Measurements from ENCODE around the gene SLC22A7.
A peak's percentile ranks its signal among the peaks of the same experiment; 100 is the strongest.

The SLC22A7 gene

DNA sequence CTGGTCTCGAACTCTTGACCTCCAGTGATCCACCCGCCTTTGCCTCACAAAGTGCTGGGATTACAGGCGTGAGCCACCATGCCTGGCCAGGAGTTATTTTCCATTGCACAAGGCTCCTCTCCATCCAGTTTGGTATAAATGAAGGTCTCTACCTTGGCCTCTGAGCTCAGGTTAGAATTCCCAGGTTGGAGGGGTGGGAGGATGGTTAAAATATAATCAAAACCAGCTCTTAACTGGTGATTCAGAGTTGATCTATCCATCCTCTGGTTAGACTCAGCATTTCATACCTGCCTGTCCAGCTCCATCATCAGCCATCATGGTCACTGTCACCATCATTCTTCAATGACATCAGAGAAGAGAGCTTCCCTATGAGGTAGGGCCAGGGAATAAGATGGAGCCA, 2.6 kb upstream of the SLC22A7 start (continued):
- no peak for TF ChIP-seq ISL1 (CRISPR knock-in tag; IDR thresholded peaks at IDR 0.05)

DNA sequence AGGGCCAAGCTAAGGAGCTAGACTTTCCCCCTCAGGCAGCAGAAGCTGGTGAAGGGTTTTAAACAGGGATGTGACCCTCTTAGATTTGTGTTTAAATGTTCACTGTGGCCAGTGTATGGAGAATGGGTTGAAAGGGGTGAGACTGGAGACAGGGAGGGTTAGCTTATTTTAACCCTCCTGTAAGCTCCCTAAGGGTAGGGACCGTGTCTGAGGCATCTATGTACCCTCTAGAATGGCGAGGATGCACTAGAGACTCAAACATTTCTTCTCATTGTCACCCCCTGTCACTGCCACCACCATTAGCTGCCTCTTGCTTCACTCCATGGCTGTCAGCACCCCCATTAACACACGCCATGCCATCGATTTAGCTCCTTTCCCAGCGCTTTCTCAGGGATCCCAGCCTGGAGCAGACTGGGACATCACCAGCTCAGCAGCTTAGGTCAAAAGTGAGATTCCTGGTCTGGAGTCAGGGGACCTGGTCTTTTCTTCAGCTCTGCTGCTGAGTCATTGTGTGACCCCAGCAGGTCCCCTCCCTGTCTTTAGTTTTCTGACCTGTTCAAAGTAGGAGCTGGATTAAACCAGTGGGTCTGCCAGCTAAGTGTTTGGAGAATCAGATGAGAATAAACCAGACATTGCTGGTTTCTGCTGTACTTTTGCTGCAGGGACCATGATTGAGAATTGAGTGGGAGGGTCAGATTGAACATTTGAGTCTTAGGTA, 1.1 kb upstream of the SLC22A7 start:
- no peak for TF ChIP-seq ZNF70 (CRISPR knock-in tag; IDR thresholded peaks at IDR 0.05)
- TF ChIP-seq SNAI2 (CRISPR knock-in tag; IDR thresholded peaks at IDR 0.05) = no peak
- TF ChIP-seq OSR1 (CRISPR knock-in tag; IDR thresholded peaks at IDR 0.05) = no peak
- TF ChIP-seq, protein P1, sequence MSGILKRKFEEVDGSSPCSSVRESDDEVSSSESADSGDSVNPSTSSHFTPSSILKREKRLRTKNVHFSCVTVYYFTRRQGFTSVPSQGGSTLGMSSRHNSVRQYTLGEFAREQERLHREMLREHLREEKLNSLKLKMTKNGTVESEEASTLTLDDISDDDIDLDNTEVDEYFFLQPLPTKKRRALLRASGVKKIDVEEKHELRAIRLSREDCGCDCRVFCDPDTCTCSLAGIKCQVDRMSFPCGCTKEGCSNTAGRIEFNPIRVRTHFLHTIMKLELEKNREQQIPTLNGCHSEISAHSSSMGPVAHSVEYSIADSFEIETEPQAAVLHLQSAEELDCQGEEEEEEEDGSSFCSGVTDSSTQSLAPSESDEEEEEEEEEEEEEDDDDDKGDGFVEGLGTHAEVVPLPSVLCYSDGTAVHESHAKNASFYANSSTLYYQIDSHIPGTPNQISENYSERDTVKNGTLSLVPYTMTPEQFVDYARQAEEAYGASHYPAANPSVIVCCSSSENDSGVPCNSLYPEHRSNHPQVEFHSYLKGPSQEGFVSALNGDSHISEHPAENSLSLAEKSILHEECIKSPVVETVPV (CRISPR knock-in tag; IDR thresholded peaks at IDR 0.05) = no peak
- no peak for TF ChIP-seq ESRRG (CRISPR knock-in tag; IDR thresholded peaks at IDR 0.05)
- TF ChIP-seq TOX (CRISPR knock-in tag; IDR thresholded peaks at IDR 0.05; ENCODE audit: borderline replicate concordance) = no peak
- TF ChIP-seq ZC3H10 (CRISPR knock-in tag; IDR thresholded peaks at IDR 0.05) = no peak
- no peak for TF ChIP-seq ZNF8 (CRISPR knock-in tag; IDR thresholded peaks at IDR 0.05)
- no peak for TF ChIP-seq RARB (CRISPR knock-in tag; IDR thresholded peaks at IDR 0.05)
- no peak for TF ChIP-seq CSDC2 (CRISPR knock-in tag; IDR thresholded peaks at IDR 0.05)
- TF ChIP-seq POU6F1 (CRISPR knock-in tag; IDR thresholded peaks at IDR 0.05; ENCODE audit: borderline replicate concordance, low read depth) = no peak
- ATAC-seq = no peak

- TF ChIP-seq BACH2 (CRISPR knock-in tag; IDR thresholded peaks at IDR 0.05; ENCODE audit: borderline replicate concordance) = no peak
- no peak for TF ChIP-seq GLIS3 (CRISPR knock-in tag; IDR thresholded peaks at IDR 0.05)
- no peak for ATAC-seq
These were observed 691 bp downstream of the SLC22A7 start for GRCh38 chr6:43298565-43299337.

DNA sequence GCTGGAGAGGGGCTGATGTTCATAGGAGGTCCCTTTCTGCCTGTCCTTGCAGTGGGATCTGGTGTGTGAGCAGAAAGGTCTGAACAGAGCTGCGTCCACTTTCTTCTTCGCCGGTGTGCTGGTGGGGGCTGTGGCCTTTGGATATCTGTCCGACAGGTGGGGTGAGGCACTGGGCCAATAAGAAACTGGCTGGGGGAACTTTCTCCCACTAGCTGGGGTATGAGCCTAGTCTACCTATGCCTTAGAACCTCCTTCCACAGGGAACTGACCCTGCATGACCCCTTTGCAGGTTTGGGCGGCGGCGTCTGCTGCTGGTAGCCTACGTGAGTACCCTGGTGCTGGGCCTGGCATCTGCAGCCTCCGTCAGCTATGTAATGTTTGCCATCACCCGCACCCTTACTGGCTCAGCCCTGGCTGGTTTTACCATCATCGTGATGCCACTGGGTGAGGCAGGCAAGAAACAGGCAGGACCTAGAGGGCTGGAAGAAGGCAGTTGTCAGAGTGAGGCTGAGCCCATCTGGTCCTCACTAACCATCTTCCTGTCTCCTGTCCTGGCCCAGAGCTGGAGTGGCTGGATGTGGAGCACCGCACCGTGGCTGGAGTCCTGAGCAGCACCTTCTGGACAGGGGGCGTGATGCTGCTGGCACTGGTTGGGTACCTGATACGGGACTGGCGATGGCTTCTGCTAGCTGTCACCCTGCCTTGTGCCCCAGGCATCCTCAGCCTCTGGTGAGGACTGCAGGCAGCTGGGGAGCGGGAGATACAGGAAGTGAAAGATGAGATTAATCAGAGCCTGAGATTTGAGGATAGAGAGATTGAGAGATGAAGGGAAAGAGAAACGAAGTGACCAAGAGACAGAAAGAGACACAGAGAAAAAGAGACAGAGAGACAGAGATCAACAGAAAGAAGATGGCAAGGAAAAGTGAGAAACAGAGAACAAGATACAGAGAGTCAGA, 1.6 kb downstream of the SLC22A7 start:
- ATAC-seq = peak; percentile 46
- TF ChIP-seq ZNF8 (CRISPR knock-in tag; IDR thresholded peaks at IDR 0.05) = no peak
- no peak for TF ChIP-seq ZNF565 (CRISPR knock-in tag; conservative IDR thresholded peaks at IDR 0.05; ENCODE audit: low read depth)
- no peak for TF ChIP-seq ZFP30 (CRISPR knock-in tag; IDR thresholded peaks at IDR 0.05)
- 0 out of 2 replicates have a peak, but pooled peaks have one; percentile 16 for TF ChIP-seq TCF4 (CRISPR knock-in tag; IDR thresholded peaks at IDR 0.05; ENCODE audit: borderline replicate concordance)
- TF ChIP-seq, protein P1 (CRISPR knock-in tag; IDR thresholded peaks at IDR 0.05) = no peak
- no peak for TF ChIP-seq CSDC2 (CRISPR knock-in tag; IDR thresholded peaks at IDR 0.05)

DNA sequence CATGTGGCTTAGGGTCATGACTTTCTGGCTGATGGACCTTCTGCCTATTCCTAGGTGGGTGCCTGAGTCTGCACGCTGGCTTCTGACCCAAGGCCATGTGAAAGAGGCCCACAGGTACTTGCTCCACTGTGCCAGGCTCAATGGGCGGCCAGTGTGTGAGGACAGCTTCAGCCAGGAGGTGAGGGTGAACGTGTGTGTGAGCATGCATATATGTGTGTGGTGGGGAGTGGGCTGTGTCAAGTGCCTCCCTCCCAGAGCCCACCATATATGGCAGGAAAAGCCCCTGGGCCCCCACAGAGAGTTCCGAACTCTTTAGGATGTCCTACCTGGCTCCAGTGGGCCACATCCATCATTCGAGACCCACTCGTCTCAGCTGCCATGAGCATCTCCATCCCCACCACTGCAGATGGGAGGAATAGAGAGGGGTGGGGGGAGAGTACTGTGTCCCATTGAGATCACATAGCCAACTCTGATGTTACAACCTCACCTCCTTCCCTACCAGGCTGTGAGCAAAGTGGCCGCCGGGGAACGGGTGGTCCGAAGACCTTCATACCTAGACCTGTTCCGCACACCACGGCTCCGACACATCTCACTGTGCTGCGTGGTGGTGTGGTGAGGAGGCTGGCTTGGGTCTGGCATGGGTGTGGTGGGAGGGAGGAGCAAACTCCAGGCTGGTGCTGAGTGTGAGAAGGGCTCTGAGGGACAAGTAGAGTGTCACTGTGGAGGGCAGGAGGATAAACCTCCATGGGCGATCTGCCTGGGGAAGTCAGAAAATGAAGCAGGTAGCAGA, 3.2 kb downstream of the SLC22A7 start:
- TF ChIP-seq OSR1 (CRISPR knock-in tag; IDR thresholded peaks at IDR 0.05) = no peak
- TF ChIP-seq ESRRG (CRISPR knock-in tag; IDR thresholded peaks at IDR 0.05) = no peak
- no peak for TF ChIP-seq ZNF70 (CRISPR knock-in tag; IDR thresholded peaks at IDR 0.05)
- TF ChIP-seq BACH2 (CRISPR knock-in tag; IDR thresholded peaks at IDR 0.05; ENCODE audit: borderline replicate concordance) = no peak
- no peak for TF ChIP-seq ZFP30 (CRISPR knock-in tag; IDR thresholded peaks at IDR 0.05)
- no peak for TF ChIP-seq ISL1 (CRISPR knock-in tag; IDR thresholded peaks at IDR 0.05)
- TF ChIP-seq ARNTL (CRISPR knock-in tag; IDR thresholded peaks at IDR 0.05; ENCODE audit: borderline replicate concordance, low read depth) = no peak
- no peak for TF ChIP-seq PATZ1 (CRISPR knock-in tag; IDR thresholded peaks at IDR 0.05; ENCODE audit: borderline replicate concordance)
- no peak for TF ChIP-seq ZFP3 (CRISPR knock-in tag; IDR thresholded peaks at IDR 0.05)
- no peak for TF ChIP-seq RARB (CRISPR knock-in tag; IDR thresholded peaks at IDR 0.05)
- TF ChIP-seq ZNF8 (CRISPR knock-in tag; IDR thresholded peaks at IDR 0.05) = no peak
- TF ChIP-seq, protein P2, sequence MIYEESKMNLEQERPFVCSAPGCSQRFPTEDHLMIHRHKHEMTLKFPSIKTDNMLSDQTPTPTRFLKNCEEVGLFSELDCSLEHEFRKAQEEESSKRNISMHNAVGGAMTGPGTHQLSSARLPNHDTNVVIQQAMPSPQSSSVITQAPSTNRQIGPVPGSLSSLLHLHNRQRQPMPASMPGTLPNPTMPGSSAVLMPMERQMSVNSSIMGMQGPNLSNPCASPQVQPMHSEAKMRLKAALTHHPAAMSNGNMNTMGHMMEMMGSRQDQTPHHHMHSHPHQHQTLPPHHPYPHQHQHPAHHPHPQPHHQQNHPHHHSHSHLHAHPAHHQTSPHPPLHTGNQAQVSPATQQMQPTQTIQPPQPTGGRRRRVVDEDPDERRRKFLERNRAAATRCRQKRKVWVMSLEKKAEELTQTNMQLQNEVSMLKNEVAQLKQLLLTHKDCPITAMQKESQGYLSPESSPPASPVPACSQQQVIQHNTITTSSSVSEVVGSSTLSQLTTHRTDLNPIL (CRISPR knock-in tag; IDR thresholded peaks at IDR 0.05; ENCODE audit: low read depth) = no peak
- TF ChIP-seq GLIS3 (CRISPR knock-in tag; IDR thresholded peaks at IDR 0.05) = no peak
- ATAC-seq = no peak

Measured in SK-N-SH treated with all-trans-retinoic acid at 6 μM for 48 hours (cell line).